B cell (primary cell): ENCODE results near the gene GNAI3.

Source experiments
- EZH2 ChIP-seq: IDR thresholded peaks from 2 replicates; pipeline ENCODE4 v1.6.1; 2012; ENCODE audit warnings: borderline replicate concordance, low read depth, mild to moderate bottlenecking, moderate library complexity, low read length; ENCODE audit not compliant: insufficient read depth, poor library complexity, severe bottlenecking
- TF ChIP-seq, protein P1 (sequence below): fragments of 200-600 bp; IDR thresholded peaks from one replicate; pipeline ENCODE4 v1.8.0; 2022; ENCODE audit warnings: antibody characterized with exemption, mild to moderate bottlenecking

DNA sequence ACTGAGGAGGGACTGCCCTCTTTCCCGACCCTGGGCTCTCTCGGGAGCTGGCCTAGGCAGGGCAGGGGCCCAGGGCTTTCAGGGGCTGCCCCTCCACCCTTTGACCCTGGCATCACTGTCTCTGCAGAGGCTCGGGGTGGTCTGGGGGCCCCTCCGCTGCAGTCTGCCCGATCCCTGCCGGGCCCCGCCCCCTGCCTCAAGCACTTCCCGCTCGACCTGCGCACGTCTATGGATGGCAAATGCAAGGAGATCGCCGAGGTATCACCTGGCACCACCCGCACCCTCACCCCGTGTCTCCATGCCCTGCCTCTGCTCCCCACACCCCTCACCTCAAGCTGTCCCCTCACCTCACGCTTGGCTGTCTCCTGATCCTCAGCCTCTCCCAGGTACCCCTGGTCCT, 76.8 kb downstream of the GNAI3 start:
- TF ChIP-seq, protein P1, sequence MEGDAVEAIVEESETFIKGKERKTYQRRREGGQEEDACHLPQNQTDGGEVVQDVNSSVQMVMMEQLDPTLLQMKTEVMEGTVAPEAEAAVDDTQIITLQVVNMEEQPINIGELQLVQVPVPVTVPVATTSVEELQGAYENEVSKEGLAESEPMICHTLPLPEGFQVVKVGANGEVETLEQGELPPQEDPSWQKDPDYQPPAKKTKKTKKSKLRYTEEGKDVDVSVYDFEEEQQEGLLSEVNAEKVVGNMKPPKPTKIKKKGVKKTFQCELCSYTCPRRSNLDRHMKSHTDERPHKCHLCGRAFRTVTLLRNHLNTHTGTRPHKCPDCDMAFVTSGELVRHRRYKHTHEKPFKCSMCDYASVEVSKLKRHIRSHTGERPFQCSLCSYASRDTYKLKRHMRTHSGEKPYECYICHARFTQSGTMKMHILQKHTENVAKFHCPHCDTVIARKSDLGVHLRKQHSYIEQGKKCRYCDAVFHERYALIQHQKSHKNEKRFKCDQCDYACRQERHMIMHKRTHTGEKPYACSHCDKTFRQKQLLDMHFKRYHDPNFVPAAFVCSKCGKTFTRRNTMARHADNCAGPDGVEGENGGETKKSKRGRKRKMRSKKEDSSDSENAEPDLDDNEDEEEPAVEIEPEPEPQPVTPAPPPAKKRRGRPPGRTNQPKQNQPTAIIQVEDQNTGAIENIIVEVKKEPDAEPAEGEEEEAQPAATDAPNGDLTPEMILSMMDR = no peak
- no peak for TF ChIP-seq EZH2
